Esophagus (tissue), 2 donors: ENCODE results near the gene WDR55. TPM values are rescaled to one million over a fixed set of nuclear protein-coding genes. Genes with fewer than 3 reads are reported as not detected.
"Not testable (repeated sequence)": the region's sequence is repeated elsewhere in the genome, so short reads cannot be mapped to it uniquely, and the experiment has no call there.

Experiments used
- H3K27ac ChIP-seq, 2 donors: one replicate each; pipeline ENCODE4 v1.5.1; 2013; ENCODE audit warnings: low read depth in 2 of 2, mild to moderate bottlenecking in 2 of 2, inconsistent platforms in 1 of 2, low read length in 1 of 2, moderate library complexity in 1 of 2
- H3K27me3 ChIP-seq, 2 donors: one replicate each; pipeline ENCODE4 v1.6.1; 2013; ENCODE audit warnings: low read length in 2 of 2, control low read depth in 1 of 2, mild to moderate bottlenecking in 1 of 2; ENCODE audit not compliant: insufficient read depth in 2 of 2, control insufficient read depth in 1 of 2
- H3K36me3 ChIP-seq, 2 donors: one replicate each; pipeline ENCODE4 v1.6.1; 2013; ENCODE audit warnings: low read length in 1 of 2; ENCODE audit not compliant: control insufficient read depth in 2 of 2, insufficient read depth in 2 of 2
- H3K4me1 ChIP-seq, 2 donors: one replicate each; pipeline ENCODE4 v1.6.1; 2013; ENCODE audit warnings: low read length in 1 of 2; ENCODE audit not compliant: control insufficient read depth in 2 of 2, insufficient read depth in 2 of 2
- H3K4me3 ChIP-seq, 2 donors: one replicate each; pipeline ENCODE4 v1.5.1; 2013; ENCODE audit warnings: low read length in 2 of 2, mild to moderate bottlenecking in 2 of 2, low read depth in 1 of 2, moderate library complexity in 1 of 2
- H3K9me3 ChIP-seq, 2 donors: one replicate each; pipeline ENCODE4 v1.6.1; 2013; ENCODE audit warnings: mild to moderate bottlenecking in 2 of 2, low read depth in 1 of 2, low read length in 1 of 2, moderate library complexity in 1 of 2; ENCODE audit not compliant: control insufficient read depth in 2 of 2, insufficient read depth in 1 of 2
- WGBS, 2 donors: extraction: QIAGEN DNeasy Blood & Tissue Kit; methylation state at CpG; one replicate each; pipeline ENCODE4 v1.1.7; 2013; 5-methylcytosine and 5-hydroxymethylcytosine counted together
- polyA plus RNA-seq, 2 donors: library from polyadenylated mRNA; stranded (reverse); fragments of 200-250 nt; gene quantifications; one replicate each; pipeline ENCODE4 v1.2.3, GENCODE V29; 2013
- donor health status: healthy with polysubstance abuse.
- donor health status: Bipolar disorder and iron deficiency.

WDR55 gene
- polyA plus RNA-seq, 2 donors = 17.3 to 19.2 TPM

GRCh38 chr5:140720738-140721137, 56.0 kb downstream of the WDR55 start:
- H3K4me1 ChIP-seq = not testable (repeated sequence)

GRCh38 chr5:140721395-140721794, 56.7 kb downstream of the WDR55 start:
- not testable (repeated sequence) for H3K4me1 ChIP-seq, H3K9me3 ChIP-seq, H3K27ac ChIP-seq, H3K27me3 ChIP-seq, H3K4me3 ChIP-seq, H3K36me3 ChIP-seq
- 82 to 84% methylated on average over 5 of the region's 5 CpGs for WGBS, 2 donors

More at GRCh38 chr5:140720738-140721137, 56.0 kb downstream of the WDR55 start:
- not testable (repeated sequence) for H3K27ac ChIP-seq, H3K36me3 ChIP-seq, H3K9me3 ChIP-seq, H3K27me3 ChIP-seq, H3K4me3 ChIP-seq
- WGBS, 2 donors = 56 to 64% methylated on average over 6 of the region's 6 CpGs

Other genes starting within 250 kb of the WDR55 start
- 10 to 100 TPM; 27.6 to 38.2 TPM for gene EIF4EBP3, start 117.2 kb upstream of the WDR55 start, polyA plus RNA-seq
- 10 to 100 TPM; 23.1 to 23.7 TPM for gene SRA1, start 107.4 kb upstream of the WDR55 start, polyA plus RNA-seq
- gene APBB3, start 100.3 kb upstream of the WDR55 start, polyA plus RNA-seq = 10 to 100 TPM; 10.9 to 20.7 TPM
- gene SLC35A4, start 100.1 kb upstream of the WDR55 start, polyA plus RNA-seq = 10 to 100 TPM; 26.2 to 42.3 TPM
- 10 to 100 TPM in 1 of 2 donors, 1 to 10 TPM in 1; 7.4 to 14.3 TPM for gene CD14, start 31.7 kb upstream of the WDR55 start, polyA plus RNA-seq
- gene TMCO6, start 25.5 kb upstream of the WDR55 start, polyA plus RNA-seq = 10 to 100 TPM; 15.7 to 16.7 TPM
- 100 to 1,000 TPM; 130 to 183 TPM for gene NDUFA2, start 17.3 kb upstream of the WDR55 start, polyA plus RNA-seq
- gene IK, start 17.1 kb upstream of the WDR55 start, polyA plus RNA-seq = 10 to 100 TPM; 56.5 to 83.5 TPM
- gene DND1, start 8.7 kb downstream of the WDR55 start, polyA plus RNA-seq = 1 to 10 TPM in 1 of 2 donors, under 1 TPM in 1; 0.76 to 1.9 TPM
- gene HARS1, start 26.5 kb downstream of the WDR55 start, polyA plus RNA-seq = 10 to 100 TPM; 47.7 to 55.5 TPM
- gene HARS2, start 26.6 kb downstream of the WDR55 start, polyA plus RNA-seq = 10 to 100 TPM; 13.9 to 17.6 TPM
- gene ZMAT2, start 35.5 kb downstream of the WDR55 start, polyA plus RNA-seq = 10 to 100 TPM; 35.8 to 61.6 TPM
- under 1 TPM in 1 of 2 donors, not detected in 1; 0.02 TPM for gene PCDHA1, start 121.2 kb downstream of the WDR55 start, polyA plus RNA-seq
- not detected for gene PCDHA2, start 129.9 kb downstream of the WDR55 start, polyA plus RNA-seq
- gene PCDHA3, start 136.2 kb downstream of the WDR55 start, polyA plus RNA-seq = under 1 TPM in 1 of 2 donors, not detected in 1; 0.04 TPM
- gene PCDHA4, start 142.2 kb downstream of the WDR55 start, polyA plus RNA-seq = under 1 TPM; 0.02 to 0.05 TPM
- gene PCDHA5, start 156.7 kb downstream of the WDR55 start, polyA plus RNA-seq = under 1 TPM in 1 of 2 donors, not detected in 1; 0.04 TPM
- gene PCDHA6, start 163.1 kb downstream of the WDR55 start, polyA plus RNA-seq = under 1 TPM in 1 of 2 donors, not detected in 1; 0.02 TPM
- gene PCDHA7, start 169.4 kb downstream of the WDR55 start, polyA plus RNA-seq = under 1 TPM; 0.01 to 0.02 TPM
- under 1 TPM in 1 of 2 donors, not detected in 1; 0.01 TPM for gene PCDHA8, start 176.3 kb downstream of the WDR55 start, polyA plus RNA-seq
- gene PCDHA9, start 183.5 kb downstream of the WDR55 start, polyA plus RNA-seq = under 1 TPM in 1 of 2 donors, not detected in 1; 0.02 TPM
- under 1 TPM; under 0.01 to 0.02 TPM for gene PCDHA10, start 191.0 kb downstream of the WDR55 start, polyA plus RNA-seq
- under 1 TPM in 1 of 2 donors, not detected in 1; under 0.01 TPM for gene PCDHA11, start 204.1 kb downstream of the WDR55 start, polyA plus RNA-seq
- gene PCDHA12, start 210.4 kb downstream of the WDR55 start, polyA plus RNA-seq = under 1 TPM; 0.01 to 0.04 TPM
- not detected for gene PCDHA13, start 217.2 kb downstream of the WDR55 start, polyA plus RNA-seq